ENCODE data around the gene NT5DC3.
"Not testable (repeated sequence)": the region's sequence is repeated elsewhere in the genome, so short reads cannot be mapped to it uniquely, and the experiment has no call there.

Gene NT5DC3

DNA sequence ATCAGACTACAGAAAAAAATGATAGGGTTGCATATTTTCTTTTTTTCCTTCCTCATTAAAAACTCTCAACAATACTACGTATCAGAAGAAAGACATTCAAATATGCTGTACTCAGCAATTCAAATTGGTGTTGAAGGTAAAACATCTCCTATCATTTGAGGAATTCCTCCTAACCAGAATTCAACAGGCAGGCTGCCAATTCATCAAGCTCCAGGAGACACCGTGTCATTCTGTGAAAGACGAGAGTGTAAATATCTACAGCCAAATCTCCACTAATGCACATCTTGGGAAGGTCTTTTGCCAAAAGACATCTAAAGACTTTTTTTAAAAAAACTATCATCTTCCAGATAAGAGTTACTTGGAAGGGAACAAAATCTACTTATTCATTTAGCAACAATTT, 26.6 kb downstream of the NT5DC3 start:
- CTCF ChIA-PET: interaction anchor here (1.4 to 1.7 kb wide), 2 partner anchors 9 to 14 kb away, joined by 4 read pairs; no protein-coding TSS in a partner anchor

DNA sequence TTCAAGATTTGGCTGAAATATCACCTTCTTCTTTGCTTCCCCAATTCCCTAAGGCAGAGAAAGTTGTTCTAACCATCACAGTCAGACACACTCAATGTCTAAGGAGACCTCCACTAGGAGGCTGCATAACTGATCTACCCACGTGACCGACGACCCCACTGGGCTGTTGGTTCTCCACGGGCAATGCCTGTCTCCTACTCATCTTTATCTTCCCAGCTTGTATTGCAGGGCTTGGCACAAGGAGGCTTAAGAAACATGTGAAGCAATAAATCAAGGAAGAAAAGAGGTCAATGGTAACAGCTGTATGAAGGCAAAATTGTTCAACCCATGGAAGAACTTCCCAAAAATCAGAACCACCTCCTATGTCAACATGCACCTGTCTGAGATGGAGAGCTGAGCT, 27.1 kb downstream of the NT5DC3 start:
- H3K4me3 ChIP-seq (ENCODE audit: low read depth, low read length): no peak overlapping the region
- TF ChIP-seq, protein P1, sequence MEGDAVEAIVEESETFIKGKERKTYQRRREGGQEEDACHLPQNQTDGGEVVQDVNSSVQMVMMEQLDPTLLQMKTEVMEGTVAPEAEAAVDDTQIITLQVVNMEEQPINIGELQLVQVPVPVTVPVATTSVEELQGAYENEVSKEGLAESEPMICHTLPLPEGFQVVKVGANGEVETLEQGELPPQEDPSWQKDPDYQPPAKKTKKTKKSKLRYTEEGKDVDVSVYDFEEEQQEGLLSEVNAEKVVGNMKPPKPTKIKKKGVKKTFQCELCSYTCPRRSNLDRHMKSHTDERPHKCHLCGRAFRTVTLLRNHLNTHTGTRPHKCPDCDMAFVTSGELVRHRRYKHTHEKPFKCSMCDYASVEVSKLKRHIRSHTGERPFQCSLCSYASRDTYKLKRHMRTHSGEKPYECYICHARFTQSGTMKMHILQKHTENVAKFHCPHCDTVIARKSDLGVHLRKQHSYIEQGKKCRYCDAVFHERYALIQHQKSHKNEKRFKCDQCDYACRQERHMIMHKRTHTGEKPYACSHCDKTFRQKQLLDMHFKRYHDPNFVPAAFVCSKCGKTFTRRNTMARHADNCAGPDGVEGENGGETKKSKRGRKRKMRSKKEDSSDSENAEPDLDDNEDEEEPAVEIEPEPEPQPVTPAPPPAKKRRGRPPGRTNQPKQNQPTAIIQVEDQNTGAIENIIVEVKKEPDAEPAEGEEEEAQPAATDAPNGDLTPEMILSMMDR (IDR thresholded peaks at IDR 0.05; ENCODE audit: insufficient read depth, low read length, missing control alignments): no peak
- ChIA-PET POLR2A (no interaction called here), CTCF (interaction anchor here (1.4 to 1.7 kb wide), 2 partner anchors 8 to 14 kb away, joined by 4 read pairs; no protein-coding TSS in a partner anchor)
- no peak for DNase-seq (ENCODE audit: low read depth, low spot score)

More for the DNA sequence above, 26.6 kb downstream of the NT5DC3 start:
- TF ChIP-seq, protein P1 (IDR thresholded peaks at IDR 0.05; ENCODE audit: insufficient read depth, low read length, missing control alignments): no peak
- POLR2A ChIA-PET: no interaction called here
- DNase-seq (ENCODE audit: low read depth, low spot score): no peak
- no peak overlapping the region for H3K4me3 ChIP-seq (ENCODE audit: low read depth, low read length)

- CTCF ChIA-PET: interaction anchor here (1.4 kb wide), 1 partner anchor 13 kb away, joined by 4 read pairs; no protein-coding TSS in a partner anchor
- POLR2A ChIA-PET: no interaction called here
- H3K4me3 ChIP-seq (ENCODE audit: low read depth, low read length): no peak overlapping the region
These were observed 27.6 kb downstream of the NT5DC3 start for GRCh38 chr12:103813426-103813825.

GRCh38 chr12:103812789-103813188, 28.2 kb downstream of the NT5DC3 start:
- ChIA-PET POLR2A (no interaction called here), CTCF (interaction anchor here (1.1 kb wide), 1 partner anchor 10 kb away, joined by 3 read pairs; no protein-coding TSS in a partner anchor)
- DNase-seq (ENCODE audit: low read depth, low spot score): no peak
- no peak overlapping the region for H3K4me3 ChIP-seq (ENCODE audit: low read depth, low read length)
- TF ChIP-seq, protein P1 (IDR thresholded peaks at IDR 0.05; ENCODE audit: insufficient read depth, low read length, missing control alignments): no peak

More at GRCh38 chr12:103813426-103813825, 27.6 kb downstream of the NT5DC3 start:
- TF ChIP-seq, protein P1 (IDR thresholded peaks at IDR 0.05; ENCODE audit: insufficient read depth, low read length, missing control alignments): no peak
- DNase-seq (ENCODE audit: low read depth, low spot score): no peak

DNA sequence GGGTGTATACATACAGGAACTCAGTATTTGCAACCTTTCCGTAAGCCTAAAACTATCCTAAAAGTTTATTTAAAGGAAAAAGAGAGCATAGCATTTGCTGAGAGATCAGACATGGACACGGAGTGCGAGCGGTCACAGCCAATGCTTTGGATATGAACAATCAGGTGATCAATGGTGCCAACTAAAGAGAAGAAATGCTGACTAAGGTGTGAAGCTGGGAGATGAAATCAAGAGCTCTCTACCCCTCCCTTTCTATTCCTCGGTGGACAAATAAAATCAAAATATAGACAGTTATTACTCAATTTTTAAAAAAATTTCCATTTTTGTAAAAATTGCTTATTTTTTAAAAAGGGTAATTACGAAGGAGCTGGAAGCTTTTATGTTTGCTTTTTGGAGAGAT, 29.2 kb downstream of the NT5DC3 start:
- no peak overlapping the region for H3K4me3 ChIP-seq (ENCODE audit: low read depth, low read length)
- TF ChIP-seq, protein P1 (IDR thresholded peaks at IDR 0.05; ENCODE audit: insufficient read depth, low read length, missing control alignments): no peak
- DNase-seq (ENCODE audit: low read depth, low spot score): no peak
- POLR2A ChIA-PET: no interaction called here
- CTCF ChIA-PET: interaction anchor here (1.1 kb wide), 1 partner anchor 11 kb away, joined by 3 read pairs; no protein-coding TSS in a partner anchor

GRCh38 chr12:103810111-103810510, 30.9 kb downstream of the NT5DC3 start:
- TF ChIP-seq, protein P1 (IDR thresholded peaks at IDR 0.05; ENCODE audit: insufficient read depth, low read length, missing control alignments): no peak
- no peak for DNase-seq (ENCODE audit: low read depth, low spot score)
- no peak overlapping the region for H3K4me3 ChIP-seq (ENCODE audit: low read depth, low read length)
- CTCF ChIA-PET: interaction anchor here (1.1 kb wide), 1 partner anchor 31 kb away, joined by 3 read pairs; the partner anchor contains the start of gene NT5DC3
- POLR2A ChIA-PET: no interaction called here

- POLR2A ChIA-PET: not testable (repeated sequence)
These were observed 31.4 kb downstream of the NT5DC3 start for GRCh38 chr12:103809639-103810038.

More at GRCh38 chr12:103809639-103810038, 31.4 kb downstream of the NT5DC3 start:
- CTCF ChIA-PET: interaction anchor here (1.1 kb wide), 1 partner anchor 31 kb away, joined by 3 read pairs; the partner anchor contains the start of gene NT5DC3
- not testable (repeated sequence) for DNase-seq (ENCODE audit: low read depth, low spot score); H3K4me3 ChIP-seq (ENCODE audit: low read depth, low read length)

Measured in AG04449 (cell line).